Epithelial cell of esophagus (primary cell): ENCODE measurements around the gene ACKR3.

Experiments
- DNase-seq: peaks from one replicate; pipeline ENCODE4 v3.0.0; 2010; ENCODE audit warnings: low read depth
- H3K4me3 ChIP-seq: 2 replicates; pipeline ENCODE4 v1.5.1; 2011; ENCODE audit warnings: mild to moderate bottlenecking, low read length, control low read depth
- TF ChIP-seq, protein P1 (sequence below): IDR thresholded peaks from 2 replicates; pipeline ENCODE4 v1.5.1; 2011; ENCODE audit warnings: low read depth, mild to moderate bottlenecking, low read length, control low read depth, inconsistent platforms; ENCODE audit not compliant: insufficient read depth; ENCODE audit errors: missing control alignments

Gene ACKR3

GRCh38 chr2:236574000-236574399 lies 4.4 kb downstream of the ACKR3 start:
- no peak overlapping the region for H3K4me3 ChIP-seq
- no peak for DNase-seq
- TF ChIP-seq, protein P1, sequence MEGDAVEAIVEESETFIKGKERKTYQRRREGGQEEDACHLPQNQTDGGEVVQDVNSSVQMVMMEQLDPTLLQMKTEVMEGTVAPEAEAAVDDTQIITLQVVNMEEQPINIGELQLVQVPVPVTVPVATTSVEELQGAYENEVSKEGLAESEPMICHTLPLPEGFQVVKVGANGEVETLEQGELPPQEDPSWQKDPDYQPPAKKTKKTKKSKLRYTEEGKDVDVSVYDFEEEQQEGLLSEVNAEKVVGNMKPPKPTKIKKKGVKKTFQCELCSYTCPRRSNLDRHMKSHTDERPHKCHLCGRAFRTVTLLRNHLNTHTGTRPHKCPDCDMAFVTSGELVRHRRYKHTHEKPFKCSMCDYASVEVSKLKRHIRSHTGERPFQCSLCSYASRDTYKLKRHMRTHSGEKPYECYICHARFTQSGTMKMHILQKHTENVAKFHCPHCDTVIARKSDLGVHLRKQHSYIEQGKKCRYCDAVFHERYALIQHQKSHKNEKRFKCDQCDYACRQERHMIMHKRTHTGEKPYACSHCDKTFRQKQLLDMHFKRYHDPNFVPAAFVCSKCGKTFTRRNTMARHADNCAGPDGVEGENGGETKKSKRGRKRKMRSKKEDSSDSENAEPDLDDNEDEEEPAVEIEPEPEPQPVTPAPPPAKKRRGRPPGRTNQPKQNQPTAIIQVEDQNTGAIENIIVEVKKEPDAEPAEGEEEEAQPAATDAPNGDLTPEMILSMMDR: no peak

DNA sequence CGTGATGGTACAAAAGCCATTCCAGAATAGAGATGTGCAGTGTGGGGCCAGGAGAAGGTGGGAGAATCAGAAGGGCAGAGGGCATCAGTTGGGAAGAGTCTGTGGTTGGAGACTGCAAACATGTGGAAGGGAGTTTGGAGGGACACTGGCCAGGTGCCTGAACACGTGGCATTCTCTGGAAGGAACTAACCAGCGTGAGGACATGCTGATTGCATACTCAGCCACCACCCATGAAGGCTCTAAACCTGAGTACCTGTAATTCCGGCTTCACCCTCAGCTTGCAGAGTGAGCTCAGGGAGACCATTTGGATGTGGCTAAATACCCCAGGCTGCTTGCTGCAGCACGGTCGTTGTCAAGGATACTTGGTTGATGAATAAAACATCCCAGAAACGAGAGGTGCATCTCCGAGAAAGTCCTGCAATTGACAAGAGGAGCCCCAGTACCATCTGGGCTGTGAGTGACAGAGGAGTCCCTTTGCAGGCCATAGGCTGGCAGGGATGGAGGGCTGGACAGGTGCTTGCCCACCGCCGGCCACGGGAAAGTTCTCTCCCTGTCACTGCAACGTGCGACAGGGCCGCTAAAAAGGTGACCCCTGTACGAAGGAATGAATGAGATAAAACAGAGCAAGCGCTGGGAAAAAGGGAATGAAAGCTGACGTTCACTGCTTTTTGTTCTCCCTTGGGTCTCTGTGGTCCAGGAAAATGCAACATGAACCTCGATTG lies 5.0 kb downstream of the ACKR3 start:
- TF ChIP-seq, protein P1: no peak
- H3K4me3 ChIP-seq: peak overlapping the region; percentile 10
- DNase-seq: peak; percentile 32

- no peak for DNase-seq
- TF ChIP-seq, protein P1: no peak
- no peak overlapping the region for H3K4me3 ChIP-seq
Observed at GRCh38 chr2:236575510-236575909, 5.9 kb downstream of the ACKR3 start.

DNA sequence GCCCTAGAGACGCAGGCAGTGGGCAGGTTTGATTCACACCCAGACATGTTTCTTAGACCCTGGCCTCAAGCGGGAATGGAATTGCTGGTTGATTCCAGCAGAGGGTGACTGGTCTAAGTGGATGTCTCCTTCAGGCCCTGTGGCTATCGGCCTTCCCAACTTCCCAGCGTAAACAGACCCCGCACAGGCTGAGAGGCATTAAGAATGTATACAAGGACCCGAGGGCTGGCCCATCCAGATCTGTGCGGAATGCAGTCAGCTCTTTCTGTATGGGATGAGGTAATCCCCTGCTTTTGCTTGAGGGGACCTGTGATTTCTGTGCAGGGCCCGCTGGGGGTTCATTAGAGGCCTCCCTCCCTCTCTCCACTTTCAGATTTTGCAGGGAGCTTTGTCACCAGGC lies 6.5 kb downstream of the ACKR3 start:
- DNase-seq: no peak
- TF ChIP-seq, protein P1: no peak
- H3K4me3 ChIP-seq: no peak overlapping the region

DNA sequence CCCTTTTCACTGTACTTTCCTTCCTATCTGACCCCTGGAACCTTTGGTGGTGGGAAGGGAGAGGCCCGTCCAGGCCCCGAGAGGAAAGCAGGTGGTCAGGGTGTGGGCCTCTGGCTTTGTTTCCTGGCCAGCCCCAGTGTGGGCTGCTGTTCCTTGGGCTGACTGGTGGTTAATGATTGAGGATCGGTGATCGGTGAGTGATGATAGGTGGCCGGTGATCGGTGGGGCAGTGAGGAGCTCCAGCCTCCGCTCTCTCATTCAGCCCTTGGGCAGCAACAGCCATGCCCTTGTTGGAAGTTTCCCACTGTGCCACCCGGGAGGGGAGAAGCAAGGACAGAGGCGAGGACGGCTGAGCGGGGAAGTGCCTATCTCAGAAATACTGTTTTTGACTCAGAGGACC lies 7.3 kb downstream of the ACKR3 start:
- no peak for DNase-seq
- no peak overlapping the region for H3K4me3 ChIP-seq
- TF ChIP-seq, protein P1: no peak

GRCh38 chr2:236577481-236578410 lies 8.1 kb downstream of the ACKR3 start:
- no peak for DNase-seq
- H3K4me3 ChIP-seq: no peak overlapping the region
- TF ChIP-seq, protein P1: no peak

DNA sequence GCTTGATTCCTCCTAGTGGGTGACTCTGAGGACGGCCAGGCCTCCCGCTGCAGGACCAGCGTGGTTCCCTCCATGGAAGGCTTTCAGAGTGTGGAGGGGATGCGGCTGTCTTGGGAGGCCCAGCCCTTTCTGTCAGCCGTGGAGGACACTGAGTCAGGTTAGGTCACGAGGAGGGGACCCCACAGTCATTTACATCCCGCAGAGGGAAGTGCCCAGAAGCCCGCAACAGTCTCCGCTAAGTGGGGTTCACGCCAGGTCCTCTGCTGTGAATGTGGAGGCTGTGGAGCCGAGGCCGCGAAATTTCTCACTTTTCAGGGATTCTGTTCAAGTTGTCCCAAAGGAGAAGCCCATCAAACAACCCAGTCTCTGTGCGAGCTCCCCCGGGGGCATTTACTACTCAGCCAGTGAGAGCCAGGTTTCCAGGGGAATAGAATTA lies 8.8 kb downstream of the ACKR3 start:
- TF ChIP-seq, protein P1: no peak
- no peak for DNase-seq
- H3K4me3 ChIP-seq: no peak overlapping the region
